Measurements from ENCODE around the gene IRF9. TPM values are rescaled to one million over a fixed set of nuclear protein-coding genes. Genes with fewer than 3 reads are reported as not detected.

IRF9 gene
- total RNA-seq, 1 experiment from 2014 or later: 16.8 TPM

DNA sequence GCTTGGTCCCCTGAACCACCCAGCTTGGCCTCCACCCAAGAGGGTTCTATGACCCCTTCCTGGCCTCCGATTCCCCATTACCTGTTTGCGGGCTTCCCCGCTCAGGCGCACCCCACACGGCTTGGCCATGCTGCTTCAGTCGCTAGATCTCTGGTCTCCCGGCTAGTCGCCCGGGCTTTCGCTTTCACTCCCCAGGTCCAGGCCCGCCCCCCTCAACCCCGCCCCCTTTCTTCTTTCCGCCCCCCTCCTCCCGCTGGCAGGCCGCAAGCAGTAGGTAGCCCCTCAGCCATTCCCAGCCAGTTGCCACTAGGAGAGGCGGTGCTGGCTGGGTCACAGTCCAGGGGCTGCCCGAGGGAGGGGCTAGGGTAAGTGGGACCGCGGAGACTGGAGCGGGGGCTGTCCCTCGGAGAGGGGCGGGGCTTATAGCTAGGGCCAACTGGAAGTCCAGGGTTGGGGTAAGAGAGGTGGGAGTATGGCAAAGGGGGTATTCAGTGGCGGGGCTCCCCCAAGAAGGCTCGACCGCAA is 14.6 kb upstream of the IRF9 start, which contains the start of gene PSME2:
TSS of gene PSME2 (minus strand) at position 158 of the 525 bp plus-strand sequence. CDS start at position 129, 29 bp downstream.
- peak; percentile 97 for DNase-seq (ENCODE audit: extremely low read depth, low read depth)

- peak; percentile 98 for DNase-seq (ENCODE audit: extremely low read depth, low read depth)
Measured at GRCh38 chr14:24146978-24147760, 13.9 kb upstream of the IRF9 start, which contains the start of gene RNF31. RNF31 (plus strand) TSS chr14:24147498; CDS start chr14:24147699, 201 bp downstream.

GRCh38 chr14:24147761-24148428 is 13.2 kb upstream of the IRF9 start:
- no peak for DNase-seq (ENCODE audit: extremely low read depth, low read depth)

DNA sequence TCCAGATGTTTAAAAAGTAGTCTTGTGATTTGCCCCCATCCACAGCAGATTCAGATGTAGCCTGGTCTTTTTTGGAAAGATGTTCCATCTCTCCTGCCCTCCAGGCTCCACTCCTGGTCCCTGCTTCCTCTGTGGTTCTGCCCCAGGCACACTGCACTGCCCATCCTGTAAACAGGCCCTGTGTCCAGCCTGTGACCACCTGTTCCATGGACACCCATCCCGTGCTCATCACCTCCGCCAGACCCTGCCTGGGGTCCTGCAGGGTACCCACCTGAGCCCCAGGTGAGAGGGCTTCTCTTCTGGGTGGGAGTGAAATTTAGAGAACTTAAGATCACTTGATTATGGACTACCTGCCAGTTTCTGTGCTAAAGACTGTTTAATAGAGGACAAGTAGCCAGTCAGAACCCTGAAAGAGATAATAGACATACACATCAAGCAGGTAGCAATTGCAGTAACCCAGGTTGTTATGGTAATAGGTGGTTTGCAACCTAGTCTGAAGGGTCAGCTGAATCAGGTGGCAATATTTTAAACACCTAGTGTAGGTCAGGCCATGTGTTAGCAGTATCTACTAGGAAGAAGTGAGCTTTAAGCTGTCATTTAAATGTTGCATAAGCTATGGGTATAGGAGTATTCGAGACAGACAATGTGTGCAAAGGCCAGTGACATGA is 11.6 kb upstream of the IRF9 start:
- DNase-seq (ENCODE audit: extremely low read depth, low read depth): no peak

DNA sequence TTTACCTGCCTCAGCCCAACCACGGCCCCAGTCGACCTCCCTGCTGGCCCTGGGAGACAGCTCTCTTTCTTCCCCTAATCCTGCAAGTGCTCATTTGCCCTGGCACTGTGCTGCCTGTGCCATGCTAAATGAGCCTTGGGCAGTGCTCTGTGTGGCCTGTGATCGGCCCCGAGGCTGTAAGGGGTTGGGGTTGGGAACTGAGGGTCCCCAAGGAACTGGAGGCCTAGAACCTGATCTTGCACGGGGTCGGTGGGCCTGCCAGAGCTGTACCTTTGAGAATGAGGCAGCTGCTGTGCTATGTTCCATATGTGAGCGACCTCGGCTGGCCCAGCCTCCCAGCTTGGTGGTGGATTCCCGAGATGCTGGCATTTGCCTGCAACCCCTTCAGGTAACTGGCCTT is 11.0 kb upstream of the IRF9 start:
- no peak for DNase-seq (ENCODE audit: extremely low read depth, low read depth)

GRCh38 chr14:24150567-24150966 is 10.5 kb upstream of the IRF9 start:
- DNase-seq (ENCODE audit: extremely low read depth, low read depth): no peak

DNA sequence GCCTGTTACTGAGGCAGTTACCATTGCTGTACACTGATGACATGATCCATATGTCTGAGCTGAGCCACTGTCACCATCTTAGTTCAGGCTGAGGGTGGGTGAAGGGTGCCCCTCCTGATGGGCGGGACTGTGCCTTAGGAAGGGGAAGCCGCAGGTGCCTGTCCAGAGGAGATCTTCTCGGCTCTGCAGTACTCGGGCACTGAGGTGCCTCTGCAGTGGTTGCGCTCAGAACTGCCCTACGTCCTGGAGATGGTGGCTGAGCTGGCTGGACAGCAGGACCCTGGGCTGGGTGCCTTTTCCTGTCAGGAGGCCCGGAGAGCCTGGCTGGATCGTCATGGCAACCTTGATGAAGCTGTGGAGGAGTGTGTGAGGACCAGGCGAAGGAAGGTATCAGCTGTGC is 10.1 kb upstream of the IRF9 start:
- DNase-seq (ENCODE audit: extremely low read depth, low read depth): no peak

DNA sequence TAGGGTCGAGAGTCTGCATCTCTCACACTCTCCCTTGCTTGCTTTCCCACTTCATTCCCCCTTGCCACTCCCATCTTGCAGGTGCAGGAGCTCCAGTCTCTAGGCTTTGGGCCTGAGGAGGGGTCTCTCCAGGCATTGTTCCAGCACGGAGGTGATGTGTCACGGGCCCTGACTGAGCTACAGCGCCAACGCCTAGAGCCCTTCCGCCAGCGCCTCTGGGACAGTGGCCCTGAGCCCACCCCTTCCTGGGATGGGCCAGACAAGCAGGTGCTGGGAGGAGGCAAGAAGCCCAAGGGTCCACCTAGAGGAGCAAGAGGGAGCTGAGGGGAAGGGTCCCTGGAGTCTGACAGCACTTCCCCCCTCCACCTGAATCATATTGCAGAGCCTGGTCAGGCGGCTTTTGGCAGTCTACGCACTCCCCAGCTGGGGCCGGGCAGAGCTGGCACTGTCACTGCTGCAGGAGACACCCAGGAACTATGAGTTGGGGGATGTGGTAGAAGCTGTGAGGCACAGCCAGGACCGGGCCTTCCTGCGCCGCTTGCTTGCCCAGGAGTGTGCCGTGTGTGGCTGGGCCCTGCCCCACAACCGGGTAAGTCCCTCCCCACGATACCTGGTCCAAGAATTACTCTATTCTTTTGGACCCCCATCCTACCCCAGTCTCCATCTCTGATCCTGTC is 9.5 kb upstream of the IRF9 start:
- no peak for DNase-seq (ENCODE audit: extremely low read depth, low read depth)

- DNase-seq (ENCODE audit: extremely low read depth, low read depth): no peak
Measured at GRCh38 chr14:24155100-24155499, 6.0 kb upstream of the IRF9 start.

GRCh38 chr14:24156840-24157239 is 4.2 kb upstream of the IRF9 start:
- no peak for DNase-seq (ENCODE audit: extremely low read depth, low read depth)

GRCh38 chr14:24157331-24157730 is 3.7 kb upstream of the IRF9 start:
- DNase-seq (ENCODE audit: extremely low read depth, low read depth): no peak

GRCh38 chr14:24159777-24160498 is 1.1 kb upstream of the IRF9 start:
- no peak for DNase-seq (ENCODE audit: extremely low read depth, low read depth)

GRCh38 chr14:24160499-24160849 is 591 bp upstream of the IRF9 start:
- no peak for DNase-seq (ENCODE audit: extremely low read depth, low read depth)

DNA sequence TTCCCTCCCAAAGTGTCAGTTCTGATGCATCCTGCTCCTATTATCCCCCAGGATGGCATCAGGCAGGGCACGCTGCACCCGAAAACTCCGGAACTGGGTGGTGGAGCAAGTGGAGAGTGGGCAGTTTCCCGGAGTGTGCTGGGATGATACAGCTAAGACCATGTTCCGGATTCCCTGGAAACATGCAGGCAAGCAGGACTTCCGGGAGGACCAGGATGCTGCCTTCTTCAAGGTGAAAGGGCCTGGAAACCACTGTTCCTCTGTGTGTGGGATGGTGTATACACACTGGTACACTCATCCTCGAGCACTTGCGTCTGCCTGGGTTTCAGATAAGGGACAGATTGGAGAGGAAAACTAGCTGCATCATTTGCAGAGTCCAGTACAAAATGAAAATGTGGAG is 1.0 kb downstream of the IRF9 start:
- DNase-seq (ENCODE audit: extremely low read depth, low read depth): no peak

DNA sequence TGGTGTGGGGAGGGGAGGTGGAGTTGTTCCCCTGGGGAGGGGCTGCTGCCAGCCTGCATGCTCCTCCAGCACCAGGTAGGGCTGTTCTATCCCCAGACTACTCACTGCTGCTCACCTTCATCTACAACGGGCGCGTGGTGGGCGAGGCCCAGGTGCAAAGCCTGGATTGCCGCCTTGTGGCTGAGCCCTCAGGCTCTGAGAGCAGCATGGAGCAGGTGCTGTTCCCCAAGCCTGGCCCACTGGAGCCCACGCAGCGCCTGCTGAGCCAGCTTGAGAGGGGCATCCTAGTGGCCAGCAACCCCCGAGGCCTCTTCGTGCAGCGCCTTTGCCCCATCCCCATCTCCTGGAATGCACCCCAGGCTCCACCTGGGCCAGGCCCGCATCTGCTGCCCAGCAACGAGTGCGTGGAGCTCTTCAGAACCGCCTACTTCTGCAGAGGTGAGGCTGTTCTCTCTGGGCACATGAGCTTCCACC is 3.5 kb downstream of the IRF9 start:
- DNase-seq (ENCODE audit: extremely low read depth, low read depth): no peak

DNA sequence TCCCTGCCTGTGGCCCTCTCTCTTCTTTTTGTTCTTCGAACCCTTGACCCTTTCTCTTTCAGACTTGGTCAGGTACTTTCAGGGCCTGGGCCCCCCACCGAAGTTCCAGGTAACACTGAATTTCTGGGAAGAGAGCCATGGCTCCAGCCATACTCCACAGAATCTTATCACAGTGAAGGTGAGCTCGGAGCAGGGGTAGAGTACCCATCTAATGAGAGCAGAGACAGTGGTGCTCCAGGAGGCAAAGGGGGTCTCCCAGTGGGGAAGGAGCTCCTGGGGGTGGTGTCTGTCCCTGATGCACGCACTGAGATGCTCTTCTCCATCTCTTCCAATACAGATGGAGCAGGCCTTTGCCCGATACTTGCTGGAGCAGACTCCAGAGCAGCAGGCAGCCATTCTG is 4.7 kb downstream of the IRF9 start:
- no peak for DNase-seq (ENCODE audit: extremely low read depth, low read depth)

DNA sequence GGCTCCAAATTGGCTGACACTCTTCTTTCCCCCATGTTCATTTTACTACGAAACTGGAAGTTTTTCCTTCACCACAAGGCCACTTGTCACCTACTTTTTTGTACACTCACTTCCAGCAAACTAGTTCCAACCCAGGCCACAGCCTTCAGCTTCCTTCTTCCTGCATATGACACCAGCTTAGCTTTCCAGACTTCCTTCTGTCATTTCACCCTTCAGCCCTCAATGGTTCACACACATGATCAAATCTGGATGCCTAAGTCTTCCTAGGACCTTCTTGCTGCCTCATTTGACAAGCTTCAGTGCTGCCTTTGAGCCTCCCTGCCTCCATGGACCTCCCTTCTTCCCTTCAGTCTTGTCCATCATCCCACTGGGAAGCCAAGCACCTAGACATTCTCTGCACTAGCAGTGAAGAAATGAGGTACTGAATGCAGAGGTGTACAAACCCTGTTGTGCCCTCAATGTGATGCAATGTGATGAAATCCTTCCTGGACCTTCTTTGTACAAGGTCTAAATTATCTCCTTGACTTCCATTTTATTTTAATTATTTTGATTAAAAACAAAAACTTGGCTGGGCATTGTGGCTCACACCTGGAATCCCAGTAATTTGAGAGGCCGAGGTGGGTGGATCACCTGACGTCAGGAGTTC is 6.5 kb downstream of the IRF9 start:
- peak; percentile 22 for DNase-seq (ENCODE audit: extremely low read depth, low read depth)

DNA sequence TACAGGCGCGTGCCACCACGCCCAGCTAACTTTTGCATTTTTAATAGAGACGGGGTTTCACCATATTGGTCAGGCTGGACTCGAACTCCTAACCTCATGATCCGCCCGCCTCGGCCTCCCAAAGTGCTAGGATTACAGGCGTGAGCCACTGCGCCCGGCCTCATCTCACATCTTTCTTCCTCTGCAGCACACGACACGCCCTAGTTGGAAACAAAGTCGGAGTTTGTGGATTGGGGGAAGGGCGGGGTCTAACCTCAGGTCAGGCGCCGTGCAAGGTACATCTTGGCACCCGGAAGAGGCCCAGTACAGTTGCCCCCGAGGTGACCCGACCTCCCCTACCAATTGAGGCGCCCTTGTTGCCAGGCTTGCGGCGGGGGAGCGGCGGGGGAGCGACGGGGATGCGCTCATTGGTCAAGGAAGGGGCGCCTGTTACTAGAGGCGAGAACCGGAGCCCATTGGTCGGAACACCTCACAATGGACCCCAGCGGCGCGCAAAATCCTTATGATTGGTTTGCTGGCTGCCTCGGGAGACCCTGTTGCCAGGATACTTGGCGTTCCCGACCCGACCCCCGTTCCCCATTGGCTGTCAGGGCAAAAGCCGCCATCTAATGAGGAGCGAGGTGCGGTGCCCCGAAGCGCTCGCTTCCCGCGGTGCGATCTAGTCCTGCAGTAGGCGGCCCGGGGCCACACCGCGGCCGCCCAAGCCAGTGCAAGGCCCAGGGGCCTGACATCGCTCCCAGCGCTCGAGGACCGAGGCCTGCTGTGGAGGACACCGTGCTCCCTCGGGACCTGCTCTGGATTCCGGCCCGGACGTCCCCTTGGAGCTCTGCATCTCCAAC is 10.6 kb downstream of the IRF9 start, which contains the start of gene REC8:
TSS of gene REC8 (plus strand) at position 659 of the 839 bp plus-strand sequence. CDS start 473 bp downstream, outside the sequence.
- DNase-seq (ENCODE audit: extremely low read depth, low read depth): no peak
